MM.1S (cell line): ENCODE measurements around the gene XRCC5.

Experiments
- EZH2 ChIP-seq: fragments of 300-600 bp; sonication (generic); optimal IDR thresholded peaks from 2 replicates; pipeline ENCODE3; 2017; ENCODE audit warnings: low read depth, mild to moderate bottlenecking, antibody characterized with exemption, low read length, mixed read lengths
- EZH2phosphoT487 ChIP-seq: fragments of 300-600 bp; sonication (generic); IDR thresholded peaks from 2 replicates; pipeline ENCODE4 v1.6.1; 2018; ENCODE audit warnings: antibody characterized with exemption, low read length
- TF ChIP-seq, protein P1 (sequence below): fragments of 300-600 bp; sonication (generic); IDR thresholded peaks from 2 replicates; pipeline ENCODE4 v1.5.1; 2016; ENCODE audit warnings: antibody characterized with exemption, low read length, mixed read lengths

DNA sequence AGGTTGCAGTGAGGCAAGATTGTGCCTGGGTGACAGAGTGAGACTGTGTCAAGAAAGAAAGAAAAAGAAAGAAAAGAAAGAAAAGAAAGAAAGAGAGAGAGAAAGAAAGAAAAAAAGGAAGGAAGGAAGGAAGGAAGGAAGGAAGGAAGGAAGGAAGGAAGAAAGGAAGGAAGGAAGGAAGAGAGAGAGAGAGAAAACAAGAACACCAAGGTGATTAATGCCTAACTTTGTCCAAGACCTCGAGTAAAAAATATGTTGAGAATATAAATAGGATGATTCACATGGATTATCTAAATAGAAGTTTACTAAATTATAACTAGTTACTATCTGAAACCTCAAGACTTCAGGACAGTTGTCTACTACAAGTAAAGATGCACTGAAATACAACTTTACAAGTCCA lies 34.8 kb upstream of the XRCC5 start:
- TF ChIP-seq, protein P1, sequence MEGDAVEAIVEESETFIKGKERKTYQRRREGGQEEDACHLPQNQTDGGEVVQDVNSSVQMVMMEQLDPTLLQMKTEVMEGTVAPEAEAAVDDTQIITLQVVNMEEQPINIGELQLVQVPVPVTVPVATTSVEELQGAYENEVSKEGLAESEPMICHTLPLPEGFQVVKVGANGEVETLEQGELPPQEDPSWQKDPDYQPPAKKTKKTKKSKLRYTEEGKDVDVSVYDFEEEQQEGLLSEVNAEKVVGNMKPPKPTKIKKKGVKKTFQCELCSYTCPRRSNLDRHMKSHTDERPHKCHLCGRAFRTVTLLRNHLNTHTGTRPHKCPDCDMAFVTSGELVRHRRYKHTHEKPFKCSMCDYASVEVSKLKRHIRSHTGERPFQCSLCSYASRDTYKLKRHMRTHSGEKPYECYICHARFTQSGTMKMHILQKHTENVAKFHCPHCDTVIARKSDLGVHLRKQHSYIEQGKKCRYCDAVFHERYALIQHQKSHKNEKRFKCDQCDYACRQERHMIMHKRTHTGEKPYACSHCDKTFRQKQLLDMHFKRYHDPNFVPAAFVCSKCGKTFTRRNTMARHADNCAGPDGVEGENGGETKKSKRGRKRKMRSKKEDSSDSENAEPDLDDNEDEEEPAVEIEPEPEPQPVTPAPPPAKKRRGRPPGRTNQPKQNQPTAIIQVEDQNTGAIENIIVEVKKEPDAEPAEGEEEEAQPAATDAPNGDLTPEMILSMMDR = no peak
- no peak for TF ChIP-seq EZH2phosphoT487
- no peak for TF ChIP-seq EZH2
